ENCODE measurements around the gene CBX8.

DNA sequence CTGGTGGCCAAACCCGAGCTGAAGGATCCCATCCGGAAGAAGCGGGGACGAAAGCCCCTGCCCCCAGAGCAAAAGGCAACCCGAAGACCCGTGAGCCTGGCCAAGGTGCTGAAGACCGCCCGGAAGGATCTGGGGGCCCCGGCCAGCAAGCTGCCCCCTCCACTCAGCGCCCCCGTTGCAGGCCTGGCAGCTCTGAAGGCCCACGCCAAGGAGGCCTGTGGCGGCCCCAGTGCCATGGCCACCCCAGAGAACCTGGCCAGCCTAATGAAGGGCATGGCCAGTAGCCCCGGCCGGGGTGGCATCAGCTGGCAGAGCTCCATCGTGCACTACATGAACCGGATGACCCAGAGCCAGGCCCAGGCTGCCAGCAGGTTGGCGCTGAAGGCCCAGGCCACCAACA lies 13.0 kb downstream of the CBX8 start:
- no peak for TF ChIP-seq POLR2A (IDR thresholded peaks at IDR 0.05)
- TF ChIP-seq, protein P1, sequence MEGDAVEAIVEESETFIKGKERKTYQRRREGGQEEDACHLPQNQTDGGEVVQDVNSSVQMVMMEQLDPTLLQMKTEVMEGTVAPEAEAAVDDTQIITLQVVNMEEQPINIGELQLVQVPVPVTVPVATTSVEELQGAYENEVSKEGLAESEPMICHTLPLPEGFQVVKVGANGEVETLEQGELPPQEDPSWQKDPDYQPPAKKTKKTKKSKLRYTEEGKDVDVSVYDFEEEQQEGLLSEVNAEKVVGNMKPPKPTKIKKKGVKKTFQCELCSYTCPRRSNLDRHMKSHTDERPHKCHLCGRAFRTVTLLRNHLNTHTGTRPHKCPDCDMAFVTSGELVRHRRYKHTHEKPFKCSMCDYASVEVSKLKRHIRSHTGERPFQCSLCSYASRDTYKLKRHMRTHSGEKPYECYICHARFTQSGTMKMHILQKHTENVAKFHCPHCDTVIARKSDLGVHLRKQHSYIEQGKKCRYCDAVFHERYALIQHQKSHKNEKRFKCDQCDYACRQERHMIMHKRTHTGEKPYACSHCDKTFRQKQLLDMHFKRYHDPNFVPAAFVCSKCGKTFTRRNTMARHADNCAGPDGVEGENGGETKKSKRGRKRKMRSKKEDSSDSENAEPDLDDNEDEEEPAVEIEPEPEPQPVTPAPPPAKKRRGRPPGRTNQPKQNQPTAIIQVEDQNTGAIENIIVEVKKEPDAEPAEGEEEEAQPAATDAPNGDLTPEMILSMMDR (IDR thresholded peaks at IDR 0.05) = no peak
- TF ChIP-seq EP300 (IDR thresholded peaks at IDR 0.05) = no peak

Measured in sigmoid colon (tissue), 4 donors.